SK-N-SH treated with all-trans-retinoic acid at 6 μM for 48 hours (cell line): ENCODE data around the gene SETD3.

ENCODE experiments used
- ARNTL ChIP-seq: fragments of 450-650 bp; formaldehyde crosslinking; IDR thresholded peaks from 2 replicates; pipeline ENCODE4 v1.5.0; 2020; ENCODE audit warnings: low read depth, mild to moderate bottlenecking, moderate library complexity, borderline replicate concordance
- ISL1 ChIP-seq: fragments of 250-450 bp; sonication (Bioruptor Pico); IDR thresholded peaks from 2 replicates; pipeline ENCODE4 v2.1.2; 2022; ENCODE audit warnings: mild to moderate bottlenecking, moderate library complexity
- ZFP30 ChIP-seq: fragments of 450-650 bp; formaldehyde crosslinking; IDR thresholded peaks from 2 replicates; pipeline ENCODE4 v1.5.0; 2022; ENCODE audit warnings: mild to moderate bottlenecking, moderate library complexity
- ZNF70 ChIP-seq: fragments of 450-650 bp; formaldehyde crosslinking; IDR thresholded peaks from 2 replicates; pipeline ENCODE4 v1.5.0; 2020; ENCODE audit warnings: mild to moderate bottlenecking, moderate library complexity
- TF ChIP-seq, protein P1 (sequence below): fragments of 250-450 bp; sonication (Bioruptor Pico); IDR thresholded peaks from 2 replicates; pipeline ENCODE4 v1.5.1; 2021; ENCODE audit warnings: mild to moderate bottlenecking, moderate library complexity

DNA sequence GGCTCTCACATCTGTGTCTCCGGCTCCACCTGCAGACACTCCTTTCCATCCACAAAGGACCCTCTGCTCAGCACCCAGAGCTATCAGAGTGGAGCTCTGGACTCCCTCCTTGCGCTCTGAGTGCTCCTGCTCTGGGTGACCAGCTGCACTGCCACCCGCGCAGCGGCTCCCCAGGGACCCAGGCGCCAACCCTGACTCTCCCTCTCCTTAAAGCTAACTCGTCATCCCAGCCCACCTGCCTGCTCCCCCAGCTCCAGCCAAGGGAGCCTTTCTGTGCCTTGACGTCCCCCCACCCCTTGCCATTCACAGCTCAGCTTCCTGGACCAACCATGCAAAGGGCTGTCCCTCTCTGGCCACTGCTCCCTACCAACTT, 99.0 kb downstream of the SETD3 start:
- TF ChIP-seq ARNTL (CRISPR knock-in tag): no peak
- no peak for TF ChIP-seq ISL1 (CRISPR knock-in tag)
- TF ChIP-seq, protein P1, sequence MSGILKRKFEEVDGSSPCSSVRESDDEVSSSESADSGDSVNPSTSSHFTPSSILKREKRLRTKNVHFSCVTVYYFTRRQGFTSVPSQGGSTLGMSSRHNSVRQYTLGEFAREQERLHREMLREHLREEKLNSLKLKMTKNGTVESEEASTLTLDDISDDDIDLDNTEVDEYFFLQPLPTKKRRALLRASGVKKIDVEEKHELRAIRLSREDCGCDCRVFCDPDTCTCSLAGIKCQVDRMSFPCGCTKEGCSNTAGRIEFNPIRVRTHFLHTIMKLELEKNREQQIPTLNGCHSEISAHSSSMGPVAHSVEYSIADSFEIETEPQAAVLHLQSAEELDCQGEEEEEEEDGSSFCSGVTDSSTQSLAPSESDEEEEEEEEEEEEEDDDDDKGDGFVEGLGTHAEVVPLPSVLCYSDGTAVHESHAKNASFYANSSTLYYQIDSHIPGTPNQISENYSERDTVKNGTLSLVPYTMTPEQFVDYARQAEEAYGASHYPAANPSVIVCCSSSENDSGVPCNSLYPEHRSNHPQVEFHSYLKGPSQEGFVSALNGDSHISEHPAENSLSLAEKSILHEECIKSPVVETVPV (CRISPR knock-in tag): no peak
- no peak for TF ChIP-seq ZNF70 (CRISPR knock-in tag)
- TF ChIP-seq ZFP30 (CRISPR knock-in tag): no peak
